Vagina (tissue), 2 donors: ENCODE measurements around the gene ALDH1L1.

Experiments
- CTCF ChIP-seq, 3 experiments: fragments of 450-650 bp in 2 of 3; fragments of 200-600 bp in 1 of 3; sonication (generic) in 1 of 3; IDR thresholded peaks; one replicate each; pipeline ENCODE4 v1.5.1; 2017 to 2019; ENCODE audit warnings: antibody characterized with exemption in 3 of 3, mild to moderate bottlenecking in 2 of 3, moderate library complexity in 2 of 3
- POLR2A ChIP-seq, 2 donors: fragments of 450-650 bp; IDR thresholded peaks; one replicate each; pipeline ENCODE4 v1.6.1; 2017; ENCODE audit warnings: antibody characterized with exemption in 2 of 2, mild to moderate bottlenecking in 2 of 2, moderate library complexity in 2 of 2

GRCh38 chr3:126184465-126185000 is 4.1 kb upstream of the ALDH1L1 start:
- TF ChIP-seq CTCF (IDR thresholded peaks at IDR 0.05) (no peak), POLR2A (IDR thresholded peaks at IDR 0.05) (no peak)
